K562 (cell line): ENCODE results near the gene LRRC8A. TPM values are rescaled to one million over a fixed set of nuclear protein-coding genes. Genes with fewer than 3 reads are reported as not detected.
A peak's percentile ranks its signal among the peaks of the same experiment; 100 is the strongest.

Experiments used
- ADNP ChIP-seq: fragments of 200-800 bp; sonication (Bioruptor generic); IDR thresholded peaks from 2 replicates; pipeline ENCODE4 v1.6.1; 2016; ENCODE audit warnings: missing genetic modification characterization, missing compliant biosample characterization
- BHLHE40 ChIP-seq: IDR thresholded peaks from 2 replicates; pipeline ENCODE4 v1.6.1; 2011; ENCODE audit warnings: low read length, improper control_type of control experiment
- BRD9 ChIP-seq: fragments of 450-650 bp; IDR thresholded peaks from 2 replicates; pipeline ENCODE4 v1.6.1; 2018; ENCODE audit warnings: low read depth; ENCODE audit not compliant: partially characterized antibody
- CHD2 ChIP-seq: IDR thresholded peaks from 2 replicates; pipeline ENCODE4 v1.6.1; 2011; ENCODE audit warnings: low read depth, low read length
- EGR1 ChIP-seq: fragments of 450-650 bp; conservative IDR thresholded peaks from 2 replicates; pipeline ENCODE4 v1.6.1; 2017; ENCODE audit warnings: mild to moderate bottlenecking
- FOXK2 ChIP-seq, 2 experiments: fragments of 450-650 bp; IDR thresholded peaks in 1 of 2; conservative IDR thresholded peaks in 1 of 2; 2 replicates each; pipeline ENCODE4 v1.6.1; 2016; ENCODE audit warnings: low read depth in 2 of 2, mild to moderate bottlenecking in 1 of 2
- GTF2E2 ChIP-seq: fragments of 200-800 bp; sonication (Bioruptor generic); IDR thresholded peaks from 2 replicates; pipeline ENCODE4 v1.6.1; 2016; ENCODE audit warnings: missing genetic modification characterization, missing compliant biosample characterization
- HDAC1 ChIP-seq, 2 experiments: fragments of 450-650 bp; IDR thresholded peaks; 2 replicates each; pipeline ENCODE4 v1.6.1; 2016 to 2017; ENCODE audit warnings: inconsistent platforms in 1 of 2, mild to moderate bottlenecking in 1 of 2, moderate library complexity in 1 of 2
- HDAC3 ChIP-seq: fragments of 450-650 bp; IDR thresholded peaks from 2 replicates; pipeline ENCODE4 v1.6.1; 2018; ENCODE audit warnings: borderline replicate concordance, mild to moderate bottlenecking, moderate library complexity; ENCODE audit not compliant: partially characterized antibody
- HMGN3 ChIP-seq: IDR thresholded peaks from 2 replicates; pipeline ENCODE4 v1.6.1; 2011; ENCODE audit warnings: borderline replicate concordance, low read depth, mild to moderate bottlenecking, mixed read lengths, low read length; ENCODE audit not compliant: insufficient read length; ENCODE audit errors: extremely low read depth
- KLF6 ChIP-seq: fragments of 250-450 bp; sonication (Bioruptor Pico); IDR thresholded peaks from 2 replicates; pipeline ENCODE4 v1.4.0; 2020; ENCODE audit warnings: mild to moderate bottlenecking, moderate library complexity, borderline replicate concordance
- MED1 ChIP-seq: sonication (generic); formaldehyde crosslinking; IDR thresholded peaks from 2 replicates; pipeline ENCODE4 v1.8.1; 2023; ENCODE audit warnings: missing genetic modification reagents, borderline replicate concordance
- NEUROD1 ChIP-seq: fragments of 150-350 bp; IDR thresholded peaks from 2 replicates; pipeline ENCODE4 v1.6.1; 2014; ENCODE audit warnings: borderline replicate concordance, low read length, low read depth; ENCODE audit not compliant: partially characterized antibody
- POLR3A ChIP-seq: IDR thresholded peaks from 2 replicates; pipeline ENCODE4 v1.6.1; 2011; ENCODE audit warnings: borderline replicate concordance, mild to moderate bottlenecking, moderate library complexity; ENCODE audit not compliant: insufficient read length, insufficient read depth; ENCODE audit errors: extremely low read depth
- RHOXF2B ChIP-seq: fragments of 250-450 bp; sonication (Bioruptor Pico); conservative IDR thresholded peaks from 2 replicates; pipeline ENCODE4 v1.5.1; 2021
- SIN3A ChIP-seq, 2 experiments: fragments of 150-350 bp in 1 of 2; IDR thresholded peaks; 2 replicates each; pipeline ENCODE4 v1.6.1; 2011 to 2016; ENCODE audit warnings: borderline replicate concordance in 2 of 2, low read depth in 2 of 2, low read length in 2 of 2, mild to moderate bottlenecking in 2 of 2, moderate library complexity in 2 of 2; ENCODE audit not compliant: control insufficient read depth in 1 of 2
- SNRNP70 ChIP-seq: fragments of 200-400 bp; formaldehyde crosslinking; optimal IDR thresholded peaks from 2 replicates; pipeline ENCODE3; 2017; ENCODE audit warnings: low read depth, low read length
- SP2 ChIP-seq: IDR thresholded peaks from 2 replicates; pipeline ENCODE4 v1.6.1; 2011; ENCODE audit warnings: mild to moderate bottlenecking, low read depth, low read length, moderate library complexity; ENCODE audit not compliant: poor library complexity, severe bottlenecking; ENCODE audit errors: extremely low read depth
- ZBTB2 ChIP-seq: fragments of 450-650 bp; IDR thresholded peaks from 2 replicates; pipeline ENCODE4 v1.6.1; 2016; ENCODE audit warnings: antibody characterized with exemption
- ZNF764 ChIP-seq: fragments of 250-450 bp; sonication (Bioruptor Pico); IDR thresholded peaks from 2 replicates; pipeline ENCODE4 v1.4.0; 2020; ENCODE audit warnings: low read depth, mild to moderate bottlenecking, moderate library complexity
- polyA plus RNA-seq, 8 experiments: library from polyadenylated mRNA; depleted of rRNA in 4 of 8; stranded (reverse) in 5 of 8; unstranded in 3 of 8; fragments of >200 nt; fragmentation: Nextera tagmentation in 2 of 8; fragmentation: Illumina TruSeq in 1 of 8; extraction: Ambion mirVana in 2 of 8; extraction: Trizol in 1 of 8; gene quantifications; 2 replicates each; pipeline versions ENCODE4 v1.2.1 to v1.2.3, GENCODE V29; 2011 to 2014; ENCODE audit warnings: inconsistent platforms in 1 of 8, missing spikeins in 1 of 8
- total RNA-seq, 7 experiments: library from RNA; depleted of rRNA in 6 of 7; stranded (reverse); fragments of >200 nt in 6 of 7; fragmentation: Illumina TruSeq in 2 of 7; extraction: Trizol in 2 of 7; gene quantifications; 2 replicates each; pipeline versions ENCODE4 v1.2.1 to v1.2.3, GENCODE V29; 2011 to 2021; ENCODE audit warnings: low replicate concordance in 1 of 7
- TF ChIP-seq, protein P1 (sequence below): fragments of 450-650 bp; formaldehyde crosslinking; IDR thresholded peaks from 2 replicates; pipeline ENCODE4 v1.4.0; 2022; ENCODE audit warnings: missing genetic modification characterization
- TF ChIP-seq, protein P2 (sequence below): fragments of 250-450 bp; sonication (Bioruptor Pico); IDR thresholded peaks from 2 replicates; pipeline ENCODE4 v1.4.0; 2020; ENCODE audit warnings: mild to moderate bottlenecking, moderate library complexity

The LRRC8A gene
- total and polyA plus RNA-seq, 9 of the 15 experiments (the other 6 are each of a cell fraction or from before 2014, with no cell fraction given): 2.9 to 24.7 (median 8.9) TPM

- peak; percentile 68 for TF ChIP-seq NEUROD1
- TF ChIP-seq KLF6 (CRISPR knock-in tag): no peak
- no peak for TF ChIP-seq ADNP
- TF ChIP-seq SNRNP70: no peak
- no peak for TF ChIP-seq HDAC3
- TF ChIP-seq RHOXF2B (CRISPR knock-in tag): no peak
- peak; percentile 85; the same call in 1 of the 2 replicates for TF ChIP-seq GTF2E2
- TF ChIP-seq HMGN3: peak; percentile 84
- TF ChIP-seq BHLHE40: peak; percentile 95
- TF ChIP-seq ZBTB2: no peak
- TF ChIP-seq MED1 (CRISPR knock-in tag): no peak
- TF ChIP-seq ZNF764 (CRISPR knock-in tag): no peak
- TF ChIP-seq BRD9: no peak
- TF ChIP-seq POLR3A: no peak
- TF ChIP-seq HDAC1 (IDR thresholded peaks at IDR 0.05): peak in 1 of 2 experiments; percentile 80; a peak in 2 of 4 replicates
- TF ChIP-seq, protein P1, sequence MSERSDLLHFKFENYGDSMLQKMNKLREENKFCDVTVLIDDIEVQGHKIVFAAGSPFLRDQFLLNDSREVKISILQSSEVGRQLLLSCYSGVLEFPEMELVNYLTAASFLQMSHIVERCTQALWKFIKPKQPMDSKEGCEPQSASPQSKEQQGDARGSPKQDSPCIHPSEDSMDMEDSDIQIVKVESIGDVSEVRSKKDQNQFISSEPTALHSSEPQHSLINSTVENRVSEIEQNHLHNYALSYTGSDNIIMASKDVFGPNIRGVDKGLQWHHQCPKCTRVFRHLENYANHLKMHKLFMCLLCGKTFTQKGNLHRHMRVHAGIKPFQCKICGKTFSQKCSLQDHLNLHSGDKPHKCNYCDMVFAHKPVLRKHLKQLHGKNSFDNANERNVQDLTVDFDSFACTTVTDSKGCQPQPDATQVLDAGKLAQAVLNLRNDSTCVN (CRISPR knock-in tag): no peak
- 0 out of 2 replicates have a peak, but pooled peaks have one; percentile 39 for TF ChIP-seq CHD2
- TF ChIP-seq SP2: no peak
- TF ChIP-seq FOXK2 (conservative IDR thresholded peaks at IDR 0.05 in 1 of 2, IDR thresholded peaks at IDR 0.05 in 1 of 2; ENCODE audit: low read depth in 2 of 2): peak in 1 of 2 experiments; percentile 85; a peak in 2 of 4 replicates
- TF ChIP-seq SIN3A (IDR thresholded peaks at IDR 0.05; ENCODE audit: borderline replicate concordance in 2 of 2, control insufficient read depth in 1 of 2, low read depth in 2 of 2, low read length in 2 of 2): peak; percentile 76 to 83; a peak in 3 of 4 replicates
- TF ChIP-seq EGR1: peak; percentile 100
- TF ChIP-seq, protein P2, sequence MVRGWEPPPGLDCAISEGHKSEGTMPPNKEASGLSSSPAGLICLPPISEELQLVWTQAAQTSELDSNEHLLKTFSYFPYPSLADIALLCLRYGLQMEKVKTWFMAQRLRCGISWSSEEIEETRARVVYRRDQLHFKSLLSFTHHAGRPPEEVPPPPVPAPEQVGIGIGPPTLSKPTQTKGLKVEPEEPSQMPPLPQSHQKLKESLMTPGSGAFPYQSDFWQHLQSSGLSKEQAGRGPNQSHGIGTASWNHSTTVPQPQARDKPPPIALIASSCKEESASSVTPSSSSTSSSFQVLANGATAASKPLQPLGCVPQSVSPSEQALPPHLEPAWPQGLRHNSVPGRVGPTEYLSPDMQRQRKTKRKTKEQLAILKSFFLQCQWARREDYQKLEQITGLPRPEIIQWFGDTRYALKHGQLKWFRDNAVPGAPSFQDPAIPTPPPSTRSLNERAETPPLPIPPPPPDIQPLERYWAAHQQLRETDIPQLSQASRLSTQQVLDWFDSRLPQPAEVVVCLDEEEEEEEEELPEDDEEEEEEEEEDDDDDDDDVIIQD (CRISPR knock-in tag): no peak
These were observed 65.8 kb downstream of the LRRC8A start, which contains the start of the genes DOLK and NUP188 (continued) for GRCh38 chr9:128947527-128948301.
